ENCODE data around the gene IPO7.
A peak's percentile ranks its signal among the peaks of the same experiment; 100 is the strongest.

Gene IPO7

GRCh38 chr11:9479899-9480298 is 95.4 kb downstream of the IPO7 start:
- TF ChIP-seq FOXM1 (IDR thresholded peaks at IDR 0.05; ENCODE audit: borderline replicate concordance, low read depth) (no peak), REST (IDR thresholded peaks at IDR 0.05; ENCODE audit: low read depth) (no peak), TEAD4 (IDR thresholded peaks at IDR 0.05) (no peak), RAD21 (IDR thresholded peaks at IDR 0.05; ENCODE audit: low read depth) (no peak)

- TF ChIP-seq TAF1 (IDR thresholded peaks at IDR 0.05; ENCODE audit: low read depth) (no peak), TEAD4 (IDR thresholded peaks at IDR 0.05) (peak; percentile 38; the same call in 1 of the 2 replicates)
Measured at GRCh38 chr11:9489080-9489765, 104.8 kb downstream of the IPO7 start.

- TF ChIP-seq CREB1 (IDR thresholded peaks at IDR 0.05; ENCODE audit: low read depth) (no peak), MAX (IDR thresholded peaks at IDR 0.05) (no peak), FOXM1 (IDR thresholded peaks at IDR 0.05; ENCODE audit: borderline replicate concordance, low read depth) (no peak), RAD21 (IDR thresholded peaks at IDR 0.05; ENCODE audit: low read depth) (no peak), CEBPB (IDR thresholded peaks at IDR 0.05) (no peak), TAF1 (IDR thresholded peaks at IDR 0.05; ENCODE audit: low read depth) (no peak), EGR1 (IDR thresholded peaks at IDR 0.05) (no peak), TCF12 (IDR thresholded peaks at IDR 0.05; ENCODE audit: low read depth) (no peak), EP300 (IDR thresholded peaks at IDR 0.05; ENCODE audit: borderline replicate concordance) (no peak), USF1 (IDR thresholded peaks at IDR 0.05) (no peak), YY1 (IDR thresholded peaks at IDR 0.05; ENCODE audit: low read depth) (no peak), ZBTB7A (IDR thresholded peaks at IDR 0.05; ENCODE audit: low read depth) (no peak), TEAD4 (IDR thresholded peaks at IDR 0.05) (no peak), REST (IDR thresholded peaks at IDR 0.05; ENCODE audit: low read depth) (no peak), NFIC (IDR thresholded peaks at IDR 0.05) (no peak)
Measured at GRCh38 chr11:9490376-9490775, 105.9 kb downstream of the IPO7 start.

- no peak for TF ChIP-seq REST (IDR thresholded peaks at IDR 0.05; ENCODE audit: low read depth)
- no peak for TF ChIP-seq YY1 (IDR thresholded peaks at IDR 0.05; ENCODE audit: low read depth)
- TF ChIP-seq NFIC (IDR thresholded peaks at IDR 0.05) = no peak
- no peak for TF ChIP-seq MAX (IDR thresholded peaks at IDR 0.05)
- no peak for TF ChIP-seq EGR1 (IDR thresholded peaks at IDR 0.05)
- TF ChIP-seq FOXM1 (IDR thresholded peaks at IDR 0.05; ENCODE audit: borderline replicate concordance, low read depth) = no peak
- TF ChIP-seq TCF12 (IDR thresholded peaks at IDR 0.05; ENCODE audit: low read depth) = no peak
- no peak for TF ChIP-seq TEAD4 (IDR thresholded peaks at IDR 0.05)
- no peak for TF ChIP-seq ZBTB7A (IDR thresholded peaks at IDR 0.05; ENCODE audit: low read depth)
Measured at GRCh38 chr11:9493492-9493891, 109.0 kb downstream of the IPO7 start.

GRCh38 chr11:9494316-9494715 is 109.9 kb downstream of the IPO7 start:
- TF ChIP-seq CEBPB (IDR thresholded peaks at IDR 0.05) = no peak
- TF ChIP-seq USF1 (IDR thresholded peaks at IDR 0.05) = no peak
- no peak for TF ChIP-seq NFIC (IDR thresholded peaks at IDR 0.05)
- no peak for TF ChIP-seq TEAD4 (IDR thresholded peaks at IDR 0.05)
- no peak for TF ChIP-seq RAD21 (IDR thresholded peaks at IDR 0.05; ENCODE audit: low read depth)
- TF ChIP-seq REST (IDR thresholded peaks at IDR 0.05; ENCODE audit: low read depth) = no peak
- no peak for TF ChIP-seq CREB1 (IDR thresholded peaks at IDR 0.05; ENCODE audit: low read depth)
- no peak for TF ChIP-seq EGR1 (IDR thresholded peaks at IDR 0.05)
- no peak for TF ChIP-seq YY1 (IDR thresholded peaks at IDR 0.05; ENCODE audit: low read depth)
- no peak for TF ChIP-seq TCF12 (IDR thresholded peaks at IDR 0.05; ENCODE audit: low read depth)
- no peak for TF ChIP-seq ZBTB7A (IDR thresholded peaks at IDR 0.05; ENCODE audit: low read depth)
- no peak for TF ChIP-seq EP300 (IDR thresholded peaks at IDR 0.05; ENCODE audit: borderline replicate concordance)
- TF ChIP-seq TAF1 (IDR thresholded peaks at IDR 0.05; ENCODE audit: low read depth) = no peak
- no peak for TF ChIP-seq MAX (IDR thresholded peaks at IDR 0.05)
